ENCODE measurements around the gene MBNL1.

GRCh38 chr3:152334761-152335160 is 66.0 kb downstream of the MBNL1 start:
- TF ChIP-seq CTCF (IDR thresholded peaks at IDR 0.05) (no peak), POLR2A (IDR thresholded peaks at IDR 0.05) (no peak)
